PC-3 (cell line): ENCODE measurements around the gene NXPE4. TPM values are rescaled to one million over a fixed set of nuclear protein-coding genes. Genes with fewer than 3 reads are reported as not detected.
"Not testable (repeated sequence)": the region's sequence is repeated elsewhere in the genome, so short reads cannot be mapped to it uniquely, and the experiment has no call there.

ENCODE experiments used
- ATAC-seq: fragments of 200-7000 bp; cut with Tn5 transposase; 2 replicates; pipeline ENCODE4 v1.9.1; 2020; ENCODE audit warnings: mild to moderate bottlenecking, moderate library complexity
- BruUV-seq: library from RNA; stranded (reverse); fragments of 400-500 nt; replicated peaks from 2 replicates; lab custom pipeline; 2021; lab: Mats Ljungman, UMichigan
- CTCF ChIA-PET: fragments of 300-600 bp; sonication (Branson Sonifier 250); formaldehyde crosslinking; loops from one replicate; lab custom pipeline; 2022; ENCODE audit warnings: antibody characterized with exemption; lab: Charles Lee
- POLR2A ChIA-PET: fragments of 300-600 bp; sonication (Branson Sonifier 250); formaldehyde crosslinking; loops from one replicate; lab custom pipeline; 2022; ENCODE audit warnings: antibody characterized with exemption; ENCODE audit not compliant: unreplicated experiment; lab: Charles Lee
- DNase-seq: peaks from one replicate; pipeline ENCODE4 v3.0.0-alpha.2; 2015
- H2AFZ ChIP-seq: fragments of 300-600 bp; sonication (generic); 2 replicates; pipeline ENCODE4 v1.6.0; 2016; ENCODE audit warnings: antibody characterized with exemption, low read length
- H3F3A ChIP-seq: fragments of 300-600 bp; sonication (generic); one replicate; pipeline ENCODE4 v1.6.0; 2017; ENCODE audit warnings: antibody characterized with exemption, low read length, control low read depth, mild to moderate bottlenecking; ENCODE audit not compliant: unreplicated experiment
- H3K27ac ChIP-seq: fragments of 300-600 bp; sonication (generic); 2 replicates; pipeline ENCODE4 v1.5.1; 2016; ENCODE audit warnings: mild to moderate bottlenecking, low read length
- H3K27me3 ChIP-seq: fragments of 300-600 bp; sonication (generic); 2 replicates; pipeline ENCODE4 v1.6.1; 2016; ENCODE audit warnings: low read length, mixed read lengths
- H3K36me3 ChIP-seq: fragments of 300-600 bp; sonication (generic); 2 replicates; pipeline ENCODE4 v1.6.1; 2016; ENCODE audit warnings: low read depth, mixed run types, low read length, mixed read lengths
- H3K4me1 ChIP-seq: fragments of 300-600 bp; sonication (generic); 2 replicates; pipeline ENCODE4 v1.5.1; 2016; ENCODE audit warnings: low read length; ENCODE audit not compliant: insufficient read depth
- H3K4me2 ChIP-seq: fragments of 300-600 bp; sonication (generic); 2 replicates; pipeline ENCODE4 v1.6.0; 2016; ENCODE audit warnings: low read length
- H3K4me3 ChIP-seq: fragments of 300-600 bp; sonication (generic); 2 replicates; pipeline ENCODE4 v1.5.1; 2016; ENCODE audit warnings: mild to moderate bottlenecking, low read length, mixed read lengths
- H3K79me2 ChIP-seq: fragments of 300-600 bp; sonication (generic); 2 replicates; pipeline ENCODE4 v1.6.1; 2017; ENCODE audit warnings: low read length, mixed read lengths
- H3K9ac ChIP-seq: fragments of 300-600 bp; sonication (generic); 2 replicates; pipeline ENCODE4 v1.6.0; 2016; ENCODE audit warnings: mild to moderate bottlenecking, low read length
- H3K9me2 ChIP-seq: fragments of 300-600 bp; sonication (generic); replicated peaks from 2 replicates; pipeline ENCODE4 v1.6.1; 2016; ENCODE audit warnings: mixed run types, low read length, mixed read lengths
- H3K9me3 ChIP-seq: fragments of 300-600 bp; sonication (generic); 2 replicates; pipeline ENCODE4 v1.6.1; 2016; ENCODE audit warnings: low read length, mixed read lengths
- H4K20me1 ChIP-seq: fragments of 300-600 bp; sonication (generic); 2 replicates; pipeline ENCODE4 v1.6.1; 2016; ENCODE audit warnings: low read length, mixed read lengths
- CTCF ChIP-seq: fragments of 300-600 bp; sonication (generic); conservative IDR thresholded peaks from 2 replicates; pipeline ENCODE4 v1.5.1; 2017; ENCODE audit warnings: antibody characterized with exemption, low read depth, mild to moderate bottlenecking, low read length
- EZH2 ChIP-seq: fragments of 300-600 bp; sonication (generic); IDR thresholded peaks from one replicate; pipeline ENCODE4 v1.6.1; 2017; ENCODE audit warnings: antibody characterized with exemption, mild to moderate bottlenecking, low read length; ENCODE audit not compliant: unreplicated experiment
- EZH2phosphoT487 ChIP-seq: fragments of 300-600 bp; sonication (generic); IDR thresholded peaks from 2 replicates; pipeline ENCODE4 v1.6.1; 2018; ENCODE audit warnings: mild to moderate bottlenecking, antibody characterized with exemption, low read length, borderline replicate concordance
- intact Hi-C: fragments of 100-400 bp; cut with micrococcal nuclease; formaldehyde crosslinking; loops from 2 replicates; pipeline ENCODE4 v1.9.0; 2023
- total RNA-seq: library from RNA; depleted of rRNA; stranded (reverse); fragments of >200 nt; gene quantifications from 2 replicates; pipeline ENCODE4 v1.2.3, GENCODE V29; 2014

The NXPE4 gene
- total RNA-seq, 1 experiment from 2014 or later = not detected

- intact Hi-C loops = no loop called here
- no peaks in the 10 kb centered on the region for H3K4me1 ChIP-seq
- peaks cover 28% of the 10 kb centered on the region; the same call in 1 of the 2 replicates for H3K9me3 ChIP-seq
- no peaks in the 10 kb centered on the region for H4K20me1 ChIP-seq
- no peak for TF ChIP-seq EZH2
- no peak for TF ChIP-seq CTCF
- no peak for TF ChIP-seq EZH2phosphoT487
- no peaks in the 10 kb centered on the region for H3K27me3 ChIP-seq
- ATAC-seq (no peak), DNase-seq (no peak)
- H3K9ac ChIP-seq = no peak overlapping the region
- H3K4me2 ChIP-seq = no peak overlapping the region
- no peaks in the 10 kb centered on the region for H3F3A ChIP-seq
- H2AFZ ChIP-seq = no peak overlapping the region
- CTCF ChIA-PET = no interaction called here
- no TSS peak for BruUV-seq
- H3K79me2 ChIP-seq = no peaks in the 10 kb centered on the region
- H3K36me3 ChIP-seq = no peaks in the 10 kb centered on the region
- POLR2A ChIA-PET = no interaction called here
- H3K27ac ChIP-seq = no peak overlapping the region
- H3K4me3 ChIP-seq = no peak overlapping the region
- H3K9me2 ChIP-seq = no peaks in the 10 kb centered on the region
Measured at GRCh38 chr11:114616516-114616915, 20.9 kb upstream of the NXPE4 start.

DNA sequence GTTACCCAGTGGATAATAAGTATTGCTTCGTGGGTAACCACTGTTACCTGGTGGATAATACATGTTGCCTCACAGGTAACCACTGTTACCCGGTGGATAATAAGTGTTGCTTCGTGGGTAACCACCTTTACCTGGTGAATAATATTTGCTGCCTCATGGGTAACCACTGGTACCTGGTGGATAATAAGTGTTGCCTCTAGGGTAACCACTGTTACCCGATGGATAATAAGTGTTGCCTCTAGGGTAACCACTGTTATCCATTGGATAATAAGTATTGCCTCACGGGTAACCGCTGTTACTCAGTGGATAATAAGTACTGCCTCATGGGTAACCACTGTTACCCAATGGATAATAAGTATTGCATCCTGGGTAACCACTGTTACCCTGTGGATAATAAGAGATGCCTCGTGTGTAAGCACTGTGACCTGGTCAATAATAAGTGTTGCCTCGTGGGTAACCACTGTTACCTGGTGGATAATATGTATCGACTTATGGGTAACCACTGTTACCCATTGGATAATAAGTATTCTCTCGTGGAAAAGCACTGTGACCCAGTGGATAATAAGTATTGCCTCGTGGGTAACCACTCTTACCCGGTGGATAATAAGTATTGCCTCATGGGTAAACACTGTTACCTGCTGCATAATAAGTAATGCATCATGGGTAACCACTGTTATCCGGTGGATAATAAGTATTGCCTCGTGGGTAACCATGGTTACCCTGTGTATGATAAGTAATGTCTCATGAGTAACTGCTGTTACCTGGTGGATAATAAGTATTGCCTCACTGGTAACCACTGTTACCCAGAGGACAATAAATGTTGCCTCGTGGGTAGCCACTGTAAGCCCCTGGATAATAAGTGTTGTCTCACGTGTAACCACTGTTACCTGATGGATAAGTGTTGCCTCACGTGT is 20.1 kb upstream of the NXPE4 start:
- H3K9ac ChIP-seq = no peak overlapping the region
- no peak overlapping the region for H3K27ac ChIP-seq
- ChIA-PET POLR2A (no interaction called here), CTCF (no interaction called here)
- no peak overlapping the region for H3K4me3 ChIP-seq
- no TSS peak for BruUV-seq
- H3K36me3 ChIP-seq = no peaks in the 10 kb centered on the region
- no peak for TF ChIP-seq EZH2phosphoT487
- no peaks in the 10 kb centered on the region for H3K4me1 ChIP-seq
- H3K79me2 ChIP-seq = no peaks in the 10 kb centered on the region
- no peaks in the 10 kb centered on the region for H3K27me3 ChIP-seq
- H3F3A ChIP-seq = no peaks in the 10 kb centered on the region
- peaks cover 21% of the 10 kb centered on the region; the same call in 1 of the 2 replicates for H3K9me3 ChIP-seq
- no peak overlapping the region for H3K4me2 ChIP-seq
- ATAC-seq (no peak), DNase-seq (peak; percentile 1)
- no peaks in the 10 kb centered on the region for H3K9me2 ChIP-seq
- no peak overlapping the region for H2AFZ ChIP-seq
- H4K20me1 ChIP-seq = no peaks in the 10 kb centered on the region
- intact Hi-C loops = no loop called here

DNA sequence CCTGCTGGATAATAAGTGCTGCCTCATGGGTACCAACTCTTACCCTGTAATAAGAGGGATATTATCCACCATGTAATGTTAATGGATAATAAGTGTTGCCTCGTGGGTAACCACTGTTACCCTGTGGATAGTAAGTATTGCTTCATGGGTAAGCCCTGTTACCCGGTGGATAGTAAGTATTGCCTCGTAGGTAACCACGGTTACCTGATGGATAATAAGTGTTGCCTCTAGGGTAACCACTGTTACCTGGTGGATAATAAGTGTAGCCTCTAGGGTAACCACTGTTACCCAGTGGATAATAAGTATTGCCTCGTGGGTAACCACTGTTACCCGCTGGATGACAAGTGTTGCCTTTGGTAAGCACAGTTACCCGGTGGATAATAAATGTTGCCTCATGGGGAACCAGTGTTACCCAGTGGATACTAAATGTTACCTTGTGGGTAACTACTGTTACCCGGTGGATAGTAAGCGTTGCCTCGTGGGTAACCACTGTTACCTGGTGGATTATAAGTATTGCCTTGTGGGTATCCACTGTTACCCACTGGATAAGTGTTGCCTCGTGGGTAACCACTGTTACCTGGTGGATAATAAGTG is 18.6 kb upstream of the NXPE4 start:
- Histone ChIP-seq H3K9ac (no peak overlapping the region), H2AFZ (no peak overlapping the region), H3K4me2 (no peak overlapping the region), H3K79me2 (no peaks in the 10 kb centered on the region), H3K27me3 (no peaks in the 10 kb centered on the region), H3K4me1 (no peaks in the 10 kb centered on the region), H4K20me1 (no peaks in the 10 kb centered on the region), H3K4me3 (no peak overlapping the region), H3F3A (no peaks in the 10 kb centered on the region), H3K9me2 (no peaks in the 10 kb centered on the region), H3K36me3 (no peaks in the 10 kb centered on the region), H3K27ac (no peak overlapping the region), H3K9me3 (peaks cover 9% of the 10 kb centered on the region; the same call in 1 of the 2 replicates)
- TF ChIP-seq CTCF = no peak
- CTCF ChIA-PET = no interaction called here
- ATAC-seq (no peak), DNase-seq (no peak)
- BruUV-seq = no TSS peak
- POLR2A ChIA-PET = no interaction called here
- intact Hi-C loops = no loop called here

GRCh38 chr11:114613094-114613493 is 17.5 kb upstream of the NXPE4 start:
- H3F3A ChIP-seq, H3K4me3 ChIP-seq, intact Hi-C loops, POLR2A ChIA-PET, H3K27ac ChIP-seq, H2AFZ ChIP-seq, H3K4me2 ChIP-seq, H3K27me3 ChIP-seq, H4K20me1 ChIP-seq, DNase-seq, ATAC-seq, H3K79me2 ChIP-seq, H3K9me3 ChIP-seq, H3K36me3 ChIP-seq, H3K9ac ChIP-seq, H3K4me1 ChIP-seq, CTCF ChIA-PET, BruUV-seq, H3K9me2 ChIP-seq: not testable (repeated sequence)
